HG02571 (cell line): Measurements from ENCODE around the gene PCNT.
"Not testable (repeated sequence)": the region's sequence is repeated elsewhere in the genome, so short reads cannot be mapped to it uniquely, and the experiment has no call there.

ENCODE experiments used
- ATAC-seq: cut with Tn5 transposase; IDR thresholded peaks from one replicate; pipeline ENCODE4 v1.9.1; 2021; ENCODE audit warnings: mild to moderate bottlenecking, moderate library complexity; ENCODE audit not compliant: unreplicated experiment

Gene PCNT

GRCh38 chr21:46441331-46441730 is 117.4 kb downstream of the PCNT start:
- no peak for ATAC-seq

- no peak for ATAC-seq
These were observed 118.1 kb downstream of the PCNT start for GRCh38 chr21:46441961-46442498.

- ATAC-seq = no peak
These were observed 119.0 kb downstream of the PCNT start for GRCh38 chr21:46442938-46443337.

- no peak for ATAC-seq
These were observed 120.0 kb downstream of the PCNT start for GRCh38 chr21:46443910-46444309.

GRCh38 chr21:46448108-46448507 is 124.2 kb downstream of the PCNT start:
- no peak for ATAC-seq

- not testable (repeated sequence) for ATAC-seq
These were observed 124.9 kb downstream of the PCNT start for GRCh38 chr21:46448855-46449254.

- ATAC-seq = no peak
These were observed 128.8 kb downstream of the PCNT start for GRCh38 chr21:46452710-46453109.

- ATAC-seq = no peak
These were observed 130.2 kb downstream of the PCNT start for GRCh38 chr21:46454142-46454541.

GRCh38 chr21:46454634-46455390 is 130.9 kb downstream of the PCNT start:
- no peak for ATAC-seq

- ATAC-seq = no peak
These were observed 131.8 kb downstream of the PCNT start for GRCh38 chr21:46455575-46456385.

- ATAC-seq = no peak
These were observed 132.8 kb downstream of the PCNT start for GRCh38 chr21:46456750-46457149.

GRCh38 chr21:46457801-46458314 is 133.9 kb downstream of the PCNT start:
- peak; percentile 13 for ATAC-seq

GRCh38 chr21:46458315-46459023 is 134.5 kb downstream of the PCNT start, which contains the start of gene DIP2A:
TSS of gene DIP2A (plus strand) at chr21:46458891. CDS start at chr21:46459132, 241 bp downstream.
- ATAC-seq = peak; percentile 91

GRCh38 chr21:46459024-46459355 is 135.0 kb downstream of the PCNT start:
- no peak for ATAC-seq

- no peak for ATAC-seq
These were observed 135.6 kb downstream of the PCNT start for GRCh38 chr21:46459356-46460112.

- no peak for ATAC-seq
These were observed 138.0 kb downstream of the PCNT start for GRCh38 chr21:46461909-46462308.

- ATAC-seq = not testable (repeated sequence)
These were observed 141.2 kb downstream of the PCNT start for GRCh38 chr21:46465153-46465552.

GRCh38 chr21:46465651-46466050 is 141.7 kb downstream of the PCNT start:
- ATAC-seq = no peak

- ATAC-seq = no peak
These were observed 144.3 kb downstream of the PCNT start for GRCh38 chr21:46468108-46468774.

GRCh38 chr21:46469275-46469674 is 145.3 kb downstream of the PCNT start:
- no peak for ATAC-seq
